Measurements from ENCODE around the gene KIFC1.

The KIFC1 gene

GRCh38 chr6:33434961-33435360 lies 43.3 kb downstream of the KIFC1 start:
- no peak overlapping the region for H3K18ac ChIP-seq (ENCODE audit: low read length)
- WGBS (ENCODE audit: extremely low coverage, insufficient coverage, insufficient read length): no CpG with 5 or more reads among the region's 4 CpGs
- H3K4ac ChIP-seq (ENCODE audit: low read depth, low read length): no peak overlapping the region
- H4K8ac ChIP-seq (ENCODE audit: low read depth, low read length): no peak overlapping the region
- DNase-seq: no peak
- H3K27me3 ChIP-seq (ENCODE audit: insufficient read depth, low read length): no peaks in the 10 kb centered on the region
- H3K9ac ChIP-seq (ENCODE audit: low read length): no peak overlapping the region
- H3K79me2 ChIP-seq (ENCODE audit: control insufficient read depth, insufficient read depth, low read length, poor library complexity): no peaks in the 10 kb centered on the region
- no peak overlapping the region for H2BK12ac ChIP-seq (ENCODE audit: low read length)
- H2AFZ ChIP-seq (ENCODE audit: insufficient read depth, low read length, poor library complexity): no peak overlapping the region
- no peak overlapping the region for H3K4me2 ChIP-seq (ENCODE audit: low read length)
- no peak overlapping the region for H3K27ac ChIP-seq (ENCODE audit: low read depth, low read length)
- H3K14ac ChIP-seq (ENCODE audit: low read length): no peak overlapping the region
- H4K91ac ChIP-seq (ENCODE audit: low read depth, low read length): no peak overlapping the region
- peaks cover 28 to 33% of the 10 kb centered on the region in 2 experiments for H3K4me1 ChIP-seq (ENCODE audit: control insufficient read depth in 1 of 2, insufficient read depth in 2 of 2, low read length in 2 of 2)
- no peak overlapping the region for H3K23ac ChIP-seq (ENCODE audit: low read length)
- peaks cover 2% of the 10 kb centered on the region for H3K9me3 ChIP-seq (ENCODE audit: insufficient read depth, low read depth, low read length)
- H3K4me3 ChIP-seq (ENCODE audit: low read depth, low read length): no peak overlapping the region
- no peak overlapping the region for H2AK5ac ChIP-seq (ENCODE audit: low read length)
- no peak overlapping the region for H2BK5ac ChIP-seq (ENCODE audit: low read depth, low read length, poor library complexity)
- no peaks in the 10 kb centered on the region for H3K79me1 ChIP-seq (ENCODE audit: low read length)
- H3K36me3 ChIP-seq (ENCODE audit: control insufficient read depth in 1 of 2, insufficient read depth in 2 of 2, low read length in 2 of 2): peaks cover 24 to 38% of the 10 kb centered on the region in 2 experiments
- H2BK120ac ChIP-seq (ENCODE audit: insufficient read depth, low read length, poor library complexity): no peak overlapping the region
- H4K12ac ChIP-seq (ENCODE audit: low read depth, low read length): no peak overlapping the region

- Histone ChIP-seq H3K4me3 (ENCODE audit: low read depth, low read length) (no peak overlapping the region), H3K79me1 (ENCODE audit: low read length) (no peaks in the 10 kb centered on the region), H3K27ac (ENCODE audit: low read depth, low read length) (no peak overlapping the region), H3K9ac (ENCODE audit: low read length) (no peak overlapping the region), H3K14ac (ENCODE audit: low read length) (no peak overlapping the region), H3K23ac (ENCODE audit: low read length) (no peak overlapping the region), H2BK5ac (ENCODE audit: low read depth, low read length, poor library complexity) (no peak overlapping the region), H2AK5ac (ENCODE audit: low read length) (no peak overlapping the region), H4K91ac (ENCODE audit: low read depth, low read length) (no peak overlapping the region), H4K8ac (ENCODE audit: low read depth, low read length) (no peak overlapping the region), H2BK12ac (ENCODE audit: low read length) (no peak overlapping the region), H3K27me3 (ENCODE audit: insufficient read depth, low read length) (no peaks in the 10 kb centered on the region), H3K36me3 (ENCODE audit: control insufficient read depth in 1 of 2, insufficient read depth in 2 of 2, low read length in 2 of 2) (peaks cover 48 to 61% of the 10 kb centered on the region in 2 experiments), H3K4ac (ENCODE audit: low read depth, low read length) (no peak overlapping the region), H3K4me2 (ENCODE audit: low read length) (no peak overlapping the region), H3K9me3 (ENCODE audit: insufficient read depth, low read depth, low read length) (peaks cover 2% of the 10 kb centered on the region), H4K12ac (ENCODE audit: low read depth, low read length) (no peak overlapping the region), H2AFZ (ENCODE audit: insufficient read depth, low read length, poor library complexity) (no peak overlapping the region), H3K18ac (ENCODE audit: low read length) (no peak overlapping the region), H3K79me2 (ENCODE audit: control insufficient read depth, insufficient read depth, low read length, poor library complexity) (no peaks in the 10 kb centered on the region), H2BK120ac (ENCODE audit: insufficient read depth, low read length, poor library complexity) (no peak overlapping the region), H3K4me1 (ENCODE audit: control insufficient read depth in 1 of 2, insufficient read depth in 2 of 2, low read length in 2 of 2) (peaks cover 8 to 11% of the 10 kb centered on the region in 2 experiments)
- WGBS (ENCODE audit: extremely low coverage, insufficient coverage, insufficient read length): no CpG with 5 or more reads among the region's 18 CpGs
- no peak for DNase-seq
These were observed 46.0 kb downstream of the KIFC1 start for GRCh38 chr6:33437666-33438065.

- no peaks in the 10 kb centered on the region for H3K27me3 ChIP-seq (ENCODE audit: insufficient read depth, low read length)
- no peak overlapping the region for H3K4me2 ChIP-seq (ENCODE audit: low read length)
- H3K9me3 ChIP-seq (ENCODE audit: insufficient read depth, low read depth, low read length): peaks cover 2% of the 10 kb centered on the region
- H3K14ac ChIP-seq (ENCODE audit: low read length): no peak overlapping the region
- no peak overlapping the region for H3K4me3 ChIP-seq (ENCODE audit: low read depth, low read length)
- no peak overlapping the region for H4K8ac ChIP-seq (ENCODE audit: low read depth, low read length)
- no peak overlapping the region for H2BK5ac ChIP-seq (ENCODE audit: low read depth, low read length, poor library complexity)
- H4K91ac ChIP-seq (ENCODE audit: low read depth, low read length): no peak overlapping the region
- H3K79me1 ChIP-seq (ENCODE audit: low read length): no peaks in the 10 kb centered on the region
- no peak overlapping the region for H3K27ac ChIP-seq (ENCODE audit: low read depth, low read length)
- DNase-seq: no peak
- H2AFZ ChIP-seq (ENCODE audit: insufficient read depth, low read length, poor library complexity): no peak overlapping the region
- no peak overlapping the region for H4K12ac ChIP-seq (ENCODE audit: low read depth, low read length)
- no peak overlapping the region for H2BK12ac ChIP-seq (ENCODE audit: low read length)
- H3K4me1 ChIP-seq (ENCODE audit: control insufficient read depth in 1 of 2, insufficient read depth in 2 of 2, low read length in 2 of 2): no peaks in the 10 kb centered on the region
- no peaks in the 10 kb centered on the region for H3K79me2 ChIP-seq (ENCODE audit: control insufficient read depth, insufficient read depth, low read length, poor library complexity)
- peaks cover 57 to 70% of the 10 kb centered on the region in 2 experiments for H3K36me3 ChIP-seq (ENCODE audit: control insufficient read depth in 1 of 2, insufficient read depth in 2 of 2, low read length in 2 of 2)
- H3K4ac ChIP-seq (ENCODE audit: low read depth, low read length): no peak overlapping the region
- H3K23ac ChIP-seq (ENCODE audit: low read length): no peak overlapping the region
- H3K18ac ChIP-seq (ENCODE audit: low read length): no peak overlapping the region
- no peak overlapping the region for H2BK120ac ChIP-seq (ENCODE audit: insufficient read depth, low read length, poor library complexity)
- no peak overlapping the region for H3K9ac ChIP-seq (ENCODE audit: low read length)
- WGBS (ENCODE audit: extremely low coverage, insufficient coverage, insufficient read length): no CpG with 5 or more reads among the region's 3 CpGs
- H2AK5ac ChIP-seq (ENCODE audit: low read length): no peak overlapping the region
These were observed 47.5 kb downstream of the KIFC1 start for GRCh38 chr6:33438978-33439594.

GRCh38 chr6:33439956-33440648 lies 48.5 kb downstream of the KIFC1 start:
- no peak overlapping the region for H4K12ac ChIP-seq (ENCODE audit: low read depth, low read length)
- H3K27me3 ChIP-seq (ENCODE audit: insufficient read depth, low read length): no peaks in the 10 kb centered on the region
- H3K23ac ChIP-seq (ENCODE audit: low read length): no peak overlapping the region
- no peak overlapping the region for H4K91ac ChIP-seq (ENCODE audit: low read depth, low read length)
- H3K4ac ChIP-seq (ENCODE audit: low read depth, low read length): no peak overlapping the region
- H3K36me3 ChIP-seq (ENCODE audit: control insufficient read depth in 1 of 2, insufficient read depth in 2 of 2, low read length in 2 of 2): peaks cover 62 to 78% of the 10 kb centered on the region in 2 experiments
- no peak overlapping the region for H3K18ac ChIP-seq (ENCODE audit: low read length)
- no peak for DNase-seq
- H2BK5ac ChIP-seq (ENCODE audit: low read depth, low read length, poor library complexity): no peak overlapping the region
- H3K27ac ChIP-seq (ENCODE audit: low read depth, low read length): no peak overlapping the region
- H2BK120ac ChIP-seq (ENCODE audit: insufficient read depth, low read length, poor library complexity): no peak overlapping the region
- H2AK5ac ChIP-seq (ENCODE audit: low read length): no peak overlapping the region
- H3K9me3 ChIP-seq (ENCODE audit: insufficient read depth, low read depth, low read length): peaks cover 2% of the 10 kb centered on the region
- H4K8ac ChIP-seq (ENCODE audit: low read depth, low read length): no peak overlapping the region
- no peaks in the 10 kb centered on the region for H3K4me1 ChIP-seq (ENCODE audit: control insufficient read depth in 1 of 2, insufficient read depth in 2 of 2, low read length in 2 of 2)
- H3K14ac ChIP-seq (ENCODE audit: low read length): no peak overlapping the region
- no peaks in the 10 kb centered on the region for H3K79me2 ChIP-seq (ENCODE audit: control insufficient read depth, insufficient read depth, low read length, poor library complexity)
- H3K79me1 ChIP-seq (ENCODE audit: low read length): no peaks in the 10 kb centered on the region
- H2AFZ ChIP-seq (ENCODE audit: insufficient read depth, low read length, poor library complexity): no peak overlapping the region
- WGBS (ENCODE audit: extremely low coverage, insufficient coverage, insufficient read length): no CpG with 5 or more reads among the region's 9 CpGs
- no peak overlapping the region for H3K9ac ChIP-seq (ENCODE audit: low read length)
- H3K4me2 ChIP-seq (ENCODE audit: low read length): no peak overlapping the region
- no peak overlapping the region for H3K4me3 ChIP-seq (ENCODE audit: low read depth, low read length)
- no peak overlapping the region for H2BK12ac ChIP-seq (ENCODE audit: low read length)

Measured in trophoblast cell (in vitro differentiated cells and primary cell).